K562 (cell line): ENCODE results near the gene NTSR1. TPM values are rescaled to one million over a fixed set of nuclear protein-coding genes. Genes with fewer than 3 reads are reported as not detected.

ENCODE experiments used
- ATAC-seq: fragments of 200-7000 bp; cut with Tn5 transposase; 3 replicates; pipeline ENCODE4 v1.9.1; 2020; ENCODE audit warnings: moderate library complexity
- BruUV-seq: library from RNA; stranded (reverse); fragments of 400-500 nt; replicated peaks from 2 replicates; lab custom pipeline; 2021; lab: Mats Ljungman, UMichigan
- CTCF ChIA-PET: fragments of 300-600 bp; formaldehyde crosslinking; extraction: SDS; loops from one replicate; lab custom pipeline; 2021; ENCODE audit warnings: low intra/inter-chr PET ratio; lab: Yijun Ruan, JAX
- POLR2A ChIA-PET: fragments of 300-600, 350-650 bp; sonication (Branson Sonifier 250); formaldehyde crosslinking; extraction: SDS; loops from one replicate; lab custom pipeline; 2021; ENCODE audit warnings: antibody characterized with exemption, inconsistent platforms; lab: Yijun Ruan, JAX
- DNase-seq, 4 experiments: peaks; one replicate each; pipeline versions ENCODE4 v3.0.0 to v3.0.0-alpha.2; 2011 to 2018; ENCODE audit warnings: low spot score in 3 of 4, mixed read lengths in 3 of 4; ENCODE audit errors: extremely low read depth in 1 of 4
- FAIRE-seq: peaks from 2 replicates; lab custom pipeline; 2011; peaks lifted over from hg19 to GRCh38; lab: Jason Lieb, UNC
- H2AFZ ChIP-seq: 2 replicates; pipeline ENCODE4 v1.6.0; 2011; ENCODE audit warnings: low read depth, low read length, control low read depth, inconsistent platforms
- H3K27ac ChIP-seq: fragments of 200-600 bp; 3 replicates; pipeline ENCODE4 v1.8.0; 2011; ENCODE audit warnings: low read depth, mild to moderate bottlenecking, control low read depth, inconsistent platforms, low read length, moderate library complexity, mixed read lengths; ENCODE audit errors: extremely low read depth
- H3K27me3 ChIP-seq, 2 experiments: fragments of 300-600 bp in 1 of 2; 2 replicates in 1 of 2; 3 replicates in 1 of 2; pipeline versions ENCODE4 v1.6.0 to v1.8.0; 2011; ENCODE audit warnings: inconsistent platforms in 2 of 2, low read length in 2 of 2, mild to moderate bottlenecking in 1 of 2, mixed read lengths in 1 of 2, moderate library complexity in 1 of 2; ENCODE audit not compliant: control insufficient read depth in 2 of 2, insufficient read depth in 2 of 2
- H3K36me3 ChIP-seq: fragments of 300-600 bp; 3 replicates; pipeline ENCODE4 v1.8.0; 2011; ENCODE audit warnings: mild to moderate bottlenecking, low read length, inconsistent platforms; ENCODE audit not compliant: control insufficient read depth, insufficient read depth
- H3K4me1 ChIP-seq, 2 experiments: fragments of 200-600 bp in 1 of 2; replicated peaks in 1 of 2; 2 replicates in 1 of 2; 3 replicates in 1 of 2; pipeline versions ENCODE4 v1.5.1 to v1.8.0; 2011; ENCODE audit warnings: inconsistent platforms in 2 of 2, low read length in 2 of 2, mild to moderate bottlenecking in 1 of 2, mixed read lengths in 1 of 2, moderate library complexity in 1 of 2; ENCODE audit not compliant: control insufficient read depth in 2 of 2, insufficient read depth in 2 of 2
- H3K4me2 ChIP-seq: 2 replicates; pipeline ENCODE4 v1.6.1; 2011; ENCODE audit warnings: low read length, control low read depth, inconsistent platforms, mixed read lengths; ENCODE audit not compliant: insufficient read depth
- H3K4me3 ChIP-seq: fragments of 200-600 bp; sonication (generic), shearing (Covaris generic); 2 replicates; pipeline ENCODE4 v1.5.1; 2016; ENCODE audit warnings: control low read depth, inconsistent platforms
- H3K79me2 ChIP-seq: fragments of 200-600 bp; 3 replicates; pipeline ENCODE4 v1.8.0; 2011; ENCODE audit warnings: low read length, inconsistent platforms; ENCODE audit not compliant: control insufficient read depth, insufficient read depth
- H3K9ac ChIP-seq, 2 experiments: 2 replicates each; pipeline versions ENCODE4 v1.6.0 to v1.6.1; 2011; ENCODE audit warnings: low read depth in 2 of 2, low read length in 2 of 2, control low read depth in 1 of 2, inconsistent platforms in 1 of 2, mild to moderate bottlenecking in 1 of 2, mixed read lengths in 1 of 2; ENCODE audit not compliant: insufficient read depth in 1 of 2
- H3K9me1 ChIP-seq: one replicate; pipeline ENCODE4 v1.6.0; 2011; ENCODE audit warnings: inconsistent platforms, mild to moderate bottlenecking, low read length, moderate library complexity; ENCODE audit not compliant: control insufficient read depth, insufficient read depth
- H3K9me3 ChIP-seq: replicated peaks from 2 replicates; pipeline ENCODE4 v1.5.1; 2011; ENCODE audit warnings: low read depth, low read length, inconsistent platforms; ENCODE audit not compliant: control insufficient read depth, insufficient read depth
- H4K20me1 ChIP-seq: replicated peaks from 2 replicates; pipeline ENCODE4 v1.6.1; 2011; ENCODE audit warnings: low read length, inconsistent platforms, mixed read lengths; ENCODE audit not compliant: control insufficient read depth, insufficient read depth
- ATF3 ChIP-seq, 2 experiments: fragments of 450-650 bp in 1 of 2; sonication (generic) in 1 of 2; formaldehyde crosslinking in 1 of 2; IDR thresholded peaks in 1 of 2; conservative IDR thresholded peaks in 1 of 2; 2 replicates each; pipeline versions ENCODE4 v1.6.1 to v1.8.1; 2016 to 2023; ENCODE audit warnings: mild to moderate bottlenecking in 2 of 2, moderate library complexity in 2 of 2, inconsistent platforms in 1 of 2, missing genetic modification reagents in 1 of 2
- CEBPG ChIP-seq, 3 experiments: fragments of 200-800 bp in 1 of 3; sonication (Bioruptor generic) in 1 of 3; sonication (generic) in 1 of 3; formaldehyde crosslinking in 1 of 3; IDR thresholded peaks in 2 of 3; conservative IDR thresholded peaks in 1 of 3; 2 replicates each; pipeline versions ENCODE4 v1.6.1 to v1.8.0; 2016 to 2022; ENCODE audit warnings: missing compliant biosample characterization in 2 of 3, missing genetic modification characterization in 2 of 3, mild to moderate bottlenecking in 1 of 3, missing genetic modification reagents in 1 of 3
- HCFC1 ChIP-seq: IDR thresholded peaks from 2 replicates; pipeline ENCODE4 v1.6.1; 2012; ENCODE audit warnings: low read depth, low read length, improper control_type of control experiment
- NBN ChIP-seq: fragments of 450-650 bp; IDR thresholded peaks from 2 replicates; pipeline ENCODE4 v1.6.1; 2016; ENCODE audit warnings: low read depth, mild to moderate bottlenecking
- WGBS: fragments of 100-300 bp; shearing (Covaris generic); methylation state at CpG from one replicate; pipeline ENCODE4 v1.1.6; 2016; ENCODE audit warnings: low coverage, mixed read lengths; ENCODE audit not compliant: insufficient coverage; ENCODE audit errors: missing lambda C conversion rate; 5-methylcytosine and 5-hydroxymethylcytosine counted together
- in situ Hi-C: fragments of 300-500 bp; cut with MboI; formaldehyde crosslinking; loops from 4 replicates; pipeline ENCODE4 v1.15.0; 2018; ENCODE audit warnings: inconsistent platforms, mixed read lengths
- intact Hi-C: fragments of 100-400 bp; cut with micrococcal nuclease; formaldehyde crosslinking; loops from 2 replicates; pipeline ENCODE4 v1.14.2; 2022
- polyA plus RNA-seq, 8 experiments: library from polyadenylated mRNA; depleted of rRNA in 4 of 8; stranded (reverse) in 5 of 8; unstranded in 3 of 8; fragments of >200 nt; fragmentation: Nextera tagmentation in 2 of 8; fragmentation: Illumina TruSeq in 1 of 8; extraction: Ambion mirVana in 2 of 8; extraction: Trizol in 1 of 8; gene quantifications; 2 replicates each; pipeline versions ENCODE4 v1.2.1 to v1.2.3, GENCODE V29; 2011 to 2014; ENCODE audit warnings: inconsistent platforms in 1 of 8, missing spikeins in 1 of 8
- total RNA-seq, 7 experiments: library from RNA; depleted of rRNA in 6 of 7; stranded (reverse); fragments of >200 nt in 6 of 7; fragmentation: Illumina TruSeq in 2 of 7; extraction: Trizol in 2 of 7; gene quantifications; 2 replicates each; pipeline versions ENCODE4 v1.2.1 to v1.2.3, GENCODE V29; 2011 to 2021; ENCODE audit warnings: low replicate concordance in 1 of 7

NTSR1 gene
- total and polyA plus RNA-seq, 9 of the 15 experiments (the other 6 are each of a cell fraction or from before 2014, with no cell fraction given): 0.04 to 0.40 (median 0.13) TPM; not detected in 3

- DNase-seq: no peak
- no peak overlapping the region for H3K27ac ChIP-seq
- 51% methylated on average over 6 of the region's 6 CpGs for WGBS
- no peak overlapping the region for H3K4me2 ChIP-seq
- no peaks in the 10 kb centered on the region for H3K9me1 ChIP-seq
- no TSS peak for BruUV-seq
- H4K20me1 ChIP-seq: no peaks in the 10 kb centered on the region
- H3K4me1 ChIP-seq: peaks cover 14 to 41% of the 10 kb centered on the region in 2 experiments; a peak in 4 of 5 replicates
- no peak for TF ChIP-seq HCFC1
- peak; percentile 43; the same call in 1 of the 2 replicates for TF ChIP-seq ATF3 (IDR thresholded peaks at IDR 0.05)
- no peak for TF ChIP-seq ATF3 (CRISPR knock-in tag; conservative IDR thresholded peaks at IDR 0.05)
- no peak for TF ChIP-seq CEBPG (CRISPR knock-in tag; IDR thresholded peaks at IDR 0.05)
- peak in 1 of 2 experiments; percentile 43; a peak in 2 of 4 replicates for TF ChIP-seq CEBPG (tag; conservative IDR thresholded peaks at IDR 0.05 in 1 of 2, IDR thresholded peaks at IDR 0.05 in 1 of 2)
- TF ChIP-seq NBN: no peak
- TF ChIP-seq, all 486 proteins: peak for 2
- ChIA-PET POLR2A (no interaction called here), CTCF (no interaction called here)
- intact Hi-C loops (no loop called here), in situ Hi-C loops (no loop called here)
- no peaks in the 10 kb centered on the region for H3K36me3 ChIP-seq
- H3K9ac ChIP-seq: no peak overlapping the region
- ATAC-seq: no peak
- FAIRE-seq: no peak
- H3K27me3 ChIP-seq: peaks cover 18 to 42% of the 10 kb centered on the region in 2 experiments; a peak in 4 of 5 replicates
- no peaks in the 10 kb centered on the region for H3K9me3 ChIP-seq
- no peak overlapping the region for H2AFZ ChIP-seq
- H3K4me3 ChIP-seq: no peak overlapping the region
- H3K79me2 ChIP-seq: no peaks in the 10 kb centered on the region
Measured at GRCh38 chr20:62714799-62715198, 6.2 kb downstream of the NTSR1 start.
